Activated T-cell treated with anti-CD3 and anti-CD28 coated beads for 1 hour (primary cell): ENCODE data around the gene CERS5.

Experiments
- DNase-seq: peaks from one replicate; pipeline ENCODE4 v3.0.0-alpha.2; 2020; ENCODE audit warnings: low read depth

Gene CERS5

GRCh38 chr12:50127546-50127945, 39.6 kb downstream of the CERS5 start:
- no peak for DNase-seq

GRCh38 chr12:50123203-50123602, 44.0 kb downstream of the CERS5 start:
- no peak for DNase-seq

GRCh38 chr12:50121641-50122040, 45.5 kb downstream of the CERS5 start:
- no peak for DNase-seq

- no peak for DNase-seq
Observed at GRCh38 chr12:50120953-50121352, 46.2 kb downstream of the CERS5 start.

- no peak for DNase-seq
Observed at GRCh38 chr12:50120521-50120920, 46.6 kb downstream of the CERS5 start.

- no peak for DNase-seq
Observed at GRCh38 chr12:50119387-50119786, 47.8 kb downstream of the CERS5 start.

- no peak for DNase-seq
Observed at GRCh38 chr12:50117057-50117622, 50.0 kb downstream of the CERS5 start.

- DNase-seq: no peak
Observed at GRCh38 chr12:50112456-50113218, 54.5 kb downstream of the CERS5 start.

GRCh38 chr12:50111693-50112455, 55.3 kb downstream of the CERS5 start, which contains the start of gene COX14:
Gene COX14 (plus strand): TSS chr12:50112236. CDS start chr12:50120044, 7,808 bp downstream.
- DNase-seq: peak; percentile 97

GRCh38 chr12:50111395-50111692, 55.8 kb downstream of the CERS5 start:
- no peak for DNase-seq

GRCh38 chr12:50110762-50111351, 56.3 kb downstream of the CERS5 start:
- no peak for DNase-seq

- no peak for DNase-seq
Observed at GRCh38 chr12:50110127-50110761, 56.9 kb downstream of the CERS5 start.

- DNase-seq: no peak
Observed at GRCh38 chr12:50109319-50109718, 57.9 kb downstream of the CERS5 start.

GRCh38 chr12:50107416-50108268, 59.5 kb downstream of the CERS5 start:
- no peak for DNase-seq

- DNase-seq: no peak
Observed at GRCh38 chr12:50106907-50107306, 60.3 kb downstream of the CERS5 start.

- no peak for DNase-seq
Observed at GRCh38 chr12:50105913-50106450, 61.2 kb downstream of the CERS5 start.

- DNase-seq: no peak
Observed at GRCh38 chr12:50104417-50105366, 62.5 kb downstream of the CERS5 start.

GRCh38 chr12:50103767-50104321, 63.3 kb downstream of the CERS5 start, which contains the start of gene GPD1:
Gene GPD1 (plus strand): TSS chr12:50104008. CDS start chr12:50104051, 43 bp downstream.
- DNase-seq: no peak

- DNase-seq: no peak
Observed at GRCh38 chr12:50103351-50103750, 63.8 kb downstream of the CERS5 start.
